ENCODE measurements around the gene DDX31. TPM values are rescaled to one million over a fixed set of nuclear protein-coding genes. Genes with fewer than 3 reads are reported as not detected.

Gene DDX31
- total and polyA plus RNA-seq, 9 of the 15 experiments (the other 6 are each of a cell fraction or from before 2014, with no cell fraction given) = 11.9 to 24.6 (median 22.2) TPM

- no peak overlapping the region for H3K9ac ChIP-seq (ENCODE audit: insufficient read depth in 1 of 2, low read depth in 2 of 2, low read length in 2 of 2)
- in situ Hi-C loops (cut with MboI) (no loop called here), intact Hi-C loops (cut with micrococcal nuclease) (no loop called here)
- FAIRE-seq = no peak
- DNase-seq (ENCODE audit: extremely low read depth in 1 of 4, low spot score in 3 of 4) = no peak
- ChIA-PET POLR2A (interaction anchor here (0.7 to 1.3 kb wide), 2 partner anchors 8 to 13 kb away, joined by 3 read pairs; no protein-coding TSS in a partner anchor), CTCF (ENCODE audit: low intra/inter-chr PET ratio) (no interaction called here)
- no TSS peak for BruUV-seq (replicated peaks)
- H3K4me3 ChIP-seq = no peak overlapping the region
- no peaks in the 10 kb centered on the region for H3K79me2 ChIP-seq (ENCODE audit: control insufficient read depth, insufficient read depth, low read length)
- no peak overlapping the region for H3K4me2 ChIP-seq (ENCODE audit: insufficient read depth, low read length)
- no peaks in the 10 kb centered on the region for H3K36me3 ChIP-seq (ENCODE audit: control insufficient read depth, insufficient read depth, low read length)
- ATAC-seq = no peak
- H3K9me3 ChIP-seq (replicated peaks; ENCODE audit: control insufficient read depth, insufficient read depth, low read depth, low read length) = no peaks in the 10 kb centered on the region
- H3K4me1 ChIP-seq (replicated peaks in 1 of 2; ENCODE audit: control insufficient read depth in 2 of 2, insufficient read depth in 2 of 2, low read length in 2 of 2) = peaks cover 0 to 5% of the 10 kb centered on the region in 2 experiments; a peak in 1 of 5 replicates
- peaks cover 5% of the 10 kb centered on the region for H4K20me1 ChIP-seq (replicated peaks; ENCODE audit: control insufficient read depth, insufficient read depth, low read length)
- no peak overlapping the region for H2AFZ ChIP-seq (ENCODE audit: low read depth, low read length)
- H3K9me1 ChIP-seq (ENCODE audit: control insufficient read depth, insufficient read depth, low read length) = no peaks in the 10 kb centered on the region
- no peak overlapping the region for H3K27ac ChIP-seq (ENCODE audit: extremely low read depth, low read depth, low read length)
- H3K27me3 ChIP-seq (ENCODE audit: control insufficient read depth in 2 of 2, insufficient read depth in 2 of 2, low read length in 2 of 2) = peaks cover 43 to 65% of the 10 kb centered on the region in 2 experiments
- WGBS (ENCODE audit: insufficient coverage, low coverage, missing lambda C conversion rate) = 0% methylated on average over 13 of the region's 13 CpGs
- TF ChIP-seq TFE3 (CRISPR knock-in tag; IDR thresholded peaks at IDR 0.05) (0 out of 2 replicates have a peak, but pooled peaks have one; percentile 7), USF1 (CRISPR knock-in tag; IDR thresholded peaks at IDR 0.05) (peak; percentile 37), BCLAF1 (IDR thresholded peaks at IDR 0.05; ENCODE audit: borderline replicate concordance in 1 of 2, control insufficient read depth in 1 of 2, low read depth in 2 of 2, low read length in 1 of 2) (no peak)
These were observed 118.2 kb downstream of the DDX31 start for GRCh38 chr9:132551556-132551955.
